ENCODE measurements around the gene PGC.

GRCh38 chr6:41747256-41748101 lies at the start of gene PGC:
- TF ChIP-seq CTCF (IDR thresholded peaks at IDR 0.05; ENCODE audit: low read depth, low read length) (no peak), POLR2A (IDR thresholded peaks at IDR 0.05; ENCODE audit: extremely low read depth, insufficient read length) (no peak)
